ENCODE data around the gene SUCLG2. TPM values are rescaled to one million over a fixed set of nuclear protein-coding genes. Genes with fewer than 3 reads are reported as not detected.

Gene SUCLG2
- total and polyA plus RNA-seq, 2 of the 4 experiments (the other 2 are of a cell fraction): 26.8 to 34.6 TPM

DNA sequence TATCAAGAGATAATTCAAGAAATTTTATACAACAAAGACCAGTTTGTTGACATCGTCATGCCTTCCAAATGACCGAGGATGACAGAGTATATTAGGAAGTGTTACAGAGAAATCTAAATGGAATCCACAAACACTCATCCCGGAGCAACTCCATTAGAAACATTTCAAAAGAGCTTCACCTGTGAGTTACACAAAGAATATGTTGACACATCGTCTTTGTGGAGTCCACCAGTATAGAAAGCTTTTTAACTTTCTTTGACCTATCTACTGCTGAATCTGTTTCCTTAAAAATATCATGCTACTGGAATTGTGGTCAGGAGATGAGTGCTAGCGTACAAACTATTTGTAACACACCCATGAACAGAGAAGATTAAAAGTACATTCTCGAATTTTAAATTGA lies 130.4 kb downstream of the SUCLG2 start:
- no peak overlapping the region for H2BK120ac ChIP-seq (ENCODE audit: low read depth, low read length)
- no peak overlapping the region for H2AK5ac ChIP-seq (ENCODE audit: low read depth, low read length)
- no peaks in the 10 kb centered on the region for H3K9me1 ChIP-seq (ENCODE audit: insufficient read depth, low read length)
- H3K4ac ChIP-seq (ENCODE audit: low read depth, low read length): no peak overlapping the region
- H3K36me3 ChIP-seq (ENCODE audit: control insufficient read depth, insufficient read depth, low read length): peaks cover 10% of the 10 kb centered on the region
- no peak overlapping the region for H2BK15ac ChIP-seq (ENCODE audit: low read depth, low read length)
- H2AFZ ChIP-seq (replicated peaks; ENCODE audit: low read length, poor library complexity): no peak overlapping the region
- H2BK20ac ChIP-seq (ENCODE audit: low read depth, low read length): no peak overlapping the region
- no peaks in the 10 kb centered on the region for H4K20me1 ChIP-seq (ENCODE audit: insufficient read depth, low read length)
- H3K27me3 ChIP-seq (ENCODE audit: control insufficient read depth, insufficient read depth, low read length): no peaks in the 10 kb centered on the region
- no peak overlapping the region for H4K91ac ChIP-seq (ENCODE audit: insufficient read depth, low read depth, low read length)
- no peak overlapping the region for H3K23ac ChIP-seq (ENCODE audit: low read depth, low read length)
- intact Hi-C loops (cut with micrococcal nuclease): no loop called here
- H3K18ac ChIP-seq (ENCODE audit: low read depth, low read length): no peak overlapping the region
- H4K5ac ChIP-seq (ENCODE audit: low read depth, low read length): no peak overlapping the region
- no peak overlapping the region for H3K9ac ChIP-seq (ENCODE audit: low read depth, low read length)
- no peak overlapping the region for H2BK5ac ChIP-seq (ENCODE audit: low read depth, low read length, poor library complexity, severe bottlenecking)
- H3K4me3 ChIP-seq (ENCODE audit: insufficient read depth, low read depth, low read length): no peak overlapping the region
- DNase-seq: peak; percentile 32
- no peak overlapping the region for H3K4me2 ChIP-seq (ENCODE audit: low read depth, low read length)
- ChIA-PET POLR2A (ENCODE audit: unreplicated experiment) (no interaction called here), CTCF (no interaction called here)
- H3K56ac ChIP-seq (ENCODE audit: extremely low read depth, insufficient read depth, low read length): no peak overlapping the region
- no peaks in the 10 kb centered on the region for H3K4me1 ChIP-seq (ENCODE audit: control insufficient read depth, insufficient read depth, low read length)
- in situ Hi-C loops (cut with MboI; ENCODE audit: low sequenced_read_pairs): no loop called here
- no peak for ATAC-seq (ENCODE audit: low read depth)
- BruUV-seq (replicated peaks): no TSS peak
- H2AK9ac ChIP-seq (replicated peaks; ENCODE audit: low read depth, low read length, poor library complexity): no peak overlapping the region
- peaks cover 3 to 7% of the 10 kb centered on the region in 2 experiments; a peak in 2 of 4 replicates for H3K79me1 ChIP-seq (ENCODE audit: low read depth in 1 of 2, low read length in 2 of 2)
- no peak overlapping the region for H4K8ac ChIP-seq (ENCODE audit: low read depth in 2 of 2, low read length in 2 of 2)
- H3K9me3 ChIP-seq (ENCODE audit: control insufficient read depth, insufficient read depth, low read length): no peaks in the 10 kb centered on the region
- no peak for TF ChIP-seq NFE2L2 (IDR thresholded peaks at IDR 0.05; ENCODE audit: low read depth, low read length)
- dilution Hi-C loops (cut with HindIII; ENCODE audit: low sequenced_read_pairs, unreplicated experiment): no loop called here
- no peak overlapping the region for H3K27ac ChIP-seq (ENCODE audit: insufficient read depth, low read length)
- WGBS, 2 experiments (ENCODE audit: extremely low coverage in 2 of 2, insufficient read length in 1 of 2): no CpG with 5 or more reads among the region's 6 CpGs
- H3K14ac ChIP-seq (replicated peaks; ENCODE audit: low read depth, low read length): no peak overlapping the region

Data from IMR-90 (cell line).